D341Med (cell line): ENCODE results near the gene SMYD5.

ENCODE experiments used
- DNase-seq: peaks from one replicate; pipeline ENCODE4 v3.0.0; 2012; ENCODE audit warnings: low spot score

The SMYD5 gene

DNA sequence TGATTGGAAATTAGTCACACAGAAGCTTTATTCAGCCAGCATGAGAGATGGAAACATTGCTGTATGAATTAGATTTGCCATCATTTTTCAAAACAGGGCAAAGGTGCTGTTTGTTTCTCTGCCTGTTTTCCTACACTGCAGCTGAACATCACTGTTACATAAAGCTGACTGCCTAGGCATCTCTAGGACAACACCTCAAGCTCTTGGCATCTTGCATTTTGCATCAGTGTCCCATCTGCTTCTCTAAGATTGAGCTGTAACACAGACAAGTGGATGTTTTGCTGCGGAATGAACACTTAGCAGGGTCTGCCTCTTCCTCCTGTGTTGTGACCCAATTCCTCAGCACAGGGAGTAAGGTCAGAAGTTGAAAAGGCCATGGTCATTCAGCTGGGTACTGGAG, 24.9 kb downstream of the SMYD5 start:
- DNase-seq = no peak

DNA sequence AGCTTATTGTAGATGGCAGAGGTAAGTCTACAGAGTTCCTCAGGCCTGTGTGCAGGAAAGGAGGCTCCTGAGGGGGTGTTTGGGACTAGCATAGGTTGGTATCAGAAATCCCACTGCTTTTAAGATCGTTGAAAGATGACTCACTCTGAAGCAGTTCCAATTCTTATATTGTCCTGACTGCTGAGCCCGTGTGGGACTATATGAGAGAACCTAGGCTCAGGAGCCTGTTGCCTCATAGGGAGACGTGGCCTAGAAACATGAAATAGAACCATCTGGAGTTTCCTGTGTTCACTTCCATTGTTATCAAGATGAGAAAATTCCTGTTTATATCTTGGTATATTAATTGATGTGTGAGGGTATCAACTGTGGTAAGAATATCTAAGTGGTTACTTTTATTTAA, 25.7 kb downstream of the SMYD5 start:
- DNase-seq = no peak

DNA sequence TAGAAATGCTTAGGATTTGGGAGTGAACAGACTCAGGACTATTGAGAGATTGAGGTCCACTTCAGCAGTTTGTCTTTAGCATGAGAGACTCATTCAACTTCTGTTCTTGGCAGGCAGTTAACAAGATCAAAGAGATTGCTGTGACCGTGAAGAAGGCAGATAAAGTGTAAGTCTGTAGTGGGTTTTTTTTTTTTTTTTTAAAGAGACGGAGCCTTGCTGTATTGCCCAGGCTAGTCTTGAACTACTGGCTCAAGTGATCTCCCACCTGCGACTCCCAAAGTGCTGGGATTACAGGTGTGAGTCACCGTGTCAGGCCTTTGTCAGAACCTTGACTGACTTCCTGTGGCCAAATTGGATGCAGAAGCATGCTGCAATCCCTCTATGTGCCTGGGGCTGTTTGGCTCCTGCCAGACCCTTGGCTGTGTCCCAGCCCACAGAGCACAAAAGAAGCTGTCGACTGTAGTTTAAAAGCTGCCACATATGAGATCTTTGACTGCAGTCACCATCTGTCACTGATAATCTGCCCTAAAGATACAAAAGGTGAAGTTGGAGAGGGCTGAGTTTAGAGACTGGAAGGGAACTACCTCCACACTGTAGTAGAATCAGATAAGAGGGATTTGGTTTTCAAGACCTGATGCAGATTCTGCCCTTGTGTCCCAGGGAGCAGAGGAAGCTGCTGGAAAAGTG, 30.0 kb downstream of the SMYD5 start:
- DNase-seq = peak; percentile 65

DNA sequence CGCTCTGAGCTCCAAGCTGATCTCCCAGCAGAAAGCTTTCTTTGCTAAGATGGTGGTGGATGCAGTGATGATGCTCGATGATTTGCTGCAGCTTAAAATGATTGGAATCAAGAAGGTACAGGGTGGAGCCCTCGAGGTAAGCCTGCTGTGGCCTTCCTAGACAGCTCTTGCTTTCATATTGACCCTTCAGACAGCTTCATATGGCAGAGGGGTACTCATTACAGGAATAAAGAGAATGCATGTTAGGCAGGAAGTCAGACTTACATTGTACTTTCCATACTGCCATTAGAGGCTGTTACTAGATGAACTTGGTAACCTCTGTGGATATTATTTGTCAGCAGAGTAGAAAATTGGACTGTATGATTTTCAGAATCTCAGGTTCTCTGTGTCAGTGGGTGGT, 30.5 kb downstream of the SMYD5 start:
- DNase-seq = no peak

DNA sequence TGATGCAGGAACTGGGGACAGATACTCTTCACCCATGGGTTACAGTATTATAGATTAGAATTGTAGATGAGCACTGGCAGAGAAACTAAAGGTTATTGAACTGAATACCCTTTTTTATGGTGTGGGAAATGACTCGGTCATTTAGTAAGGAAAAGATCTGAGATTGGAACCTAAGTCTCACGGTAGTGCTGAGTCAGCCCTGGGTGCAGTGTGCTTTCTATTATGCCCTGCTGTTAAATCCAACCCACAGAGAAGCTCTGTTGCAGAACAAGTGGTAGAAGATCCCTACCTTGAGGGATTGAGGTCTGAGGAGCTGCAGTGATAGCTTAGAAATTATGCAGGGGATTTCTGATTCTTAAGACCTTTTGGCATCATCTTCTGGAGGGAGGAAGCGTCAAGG, 32.8 kb downstream of the SMYD5 start:
- no peak for DNase-seq

DNA sequence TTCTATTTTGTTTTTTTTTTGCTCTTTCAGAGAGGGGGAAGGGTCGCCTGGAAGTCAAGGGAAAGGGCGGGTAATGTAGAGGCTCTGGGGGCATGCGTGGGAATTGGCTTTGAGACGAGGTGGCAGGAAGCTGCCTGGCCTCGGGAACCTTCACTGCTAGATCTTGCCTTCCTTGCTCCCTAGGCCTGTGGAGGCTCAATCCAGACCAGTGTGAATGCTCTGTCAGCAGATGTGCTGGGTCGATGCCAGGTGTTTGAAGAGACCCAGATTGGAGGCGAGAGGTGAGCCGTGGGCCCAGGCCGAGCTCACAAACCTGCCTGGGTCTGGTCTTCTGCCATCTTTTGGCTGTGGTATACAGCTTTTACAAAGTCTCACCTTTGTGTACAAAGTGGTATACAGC, 35.6 kb downstream of the SMYD5 start:
- no peak for DNase-seq

DNA sequence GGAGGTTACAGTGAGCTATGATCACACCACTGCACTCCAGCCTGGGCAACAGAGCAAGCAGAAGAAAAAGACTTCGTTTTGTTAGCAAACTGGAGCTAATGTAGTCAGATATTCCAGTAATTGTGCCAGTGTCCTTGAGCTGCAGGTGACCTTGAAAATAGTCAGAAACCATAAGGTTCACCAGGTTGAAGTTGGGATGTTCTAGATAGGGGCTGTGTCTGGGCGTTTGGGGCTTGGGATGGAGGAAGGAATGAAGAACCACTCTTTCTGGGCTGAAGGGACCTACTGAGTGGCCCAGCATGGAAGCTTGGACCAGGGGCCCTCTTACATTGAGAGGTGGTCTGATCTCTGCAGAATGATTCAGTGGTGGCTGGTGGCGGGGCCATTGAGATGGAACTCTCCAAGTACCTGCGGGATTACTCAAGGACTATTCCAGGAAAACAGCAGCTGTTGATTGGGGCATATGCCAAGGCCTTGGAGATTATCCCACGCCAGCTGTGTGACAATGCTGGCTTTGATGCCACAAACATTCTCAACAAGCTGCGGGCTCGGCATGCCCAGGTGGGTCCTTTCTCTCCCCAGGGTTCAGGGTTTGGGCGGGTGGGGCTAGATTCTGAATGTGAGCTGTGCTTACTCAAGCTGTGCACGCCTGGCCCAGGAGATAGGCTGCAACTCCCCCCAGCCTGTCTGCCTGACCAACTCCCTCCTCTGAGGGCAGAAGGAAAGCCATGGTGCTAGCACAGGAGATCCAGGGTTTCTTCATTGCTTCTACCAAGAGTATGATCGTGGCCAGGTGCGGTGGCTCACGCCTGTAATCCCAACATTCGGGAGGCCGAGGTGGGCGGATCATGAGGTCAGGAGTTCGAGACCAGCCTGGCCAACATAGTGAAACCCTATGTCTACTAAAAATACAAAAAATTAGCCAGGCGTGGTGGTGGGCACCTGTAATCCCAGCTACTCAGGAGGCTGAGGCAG, 37.1 kb downstream of the SMYD5 start:
- DNase-seq = peak; percentile 82

DNA sequence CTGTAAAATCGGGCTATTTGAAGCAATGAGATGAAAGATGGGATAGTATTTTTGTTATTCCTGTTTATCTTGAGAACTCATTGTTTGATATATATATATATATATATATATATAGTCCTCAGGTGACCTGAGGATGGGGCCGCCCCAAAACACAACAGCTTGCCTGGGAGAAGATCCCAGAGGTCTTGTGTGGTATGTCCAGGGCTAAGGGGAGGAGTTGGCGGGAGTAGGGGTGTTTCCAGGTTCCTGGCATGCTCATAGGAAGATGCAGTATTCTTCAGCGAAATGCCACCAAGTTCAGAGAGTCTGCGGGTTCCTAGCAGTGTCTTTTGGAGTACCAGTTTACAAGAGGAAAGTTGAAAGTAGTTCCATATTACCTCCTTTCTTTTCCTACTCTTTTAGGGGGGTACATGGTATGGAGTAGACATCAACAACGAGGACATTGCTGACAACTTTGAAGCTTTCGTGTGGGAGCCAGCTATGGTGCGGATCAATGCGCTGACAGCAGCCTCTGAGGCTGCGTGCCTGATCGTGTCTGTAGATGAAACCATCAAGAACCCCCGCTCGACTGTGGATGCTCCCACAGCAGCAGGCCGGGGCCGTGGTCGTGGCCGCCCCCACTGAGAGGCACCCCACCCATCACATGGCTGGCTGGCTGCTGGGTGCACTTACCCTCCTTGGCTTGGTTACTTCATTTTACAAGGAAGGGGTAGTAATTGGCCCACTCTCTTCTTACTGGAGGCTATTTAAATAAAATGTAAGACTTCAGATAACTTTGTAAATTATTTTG, 38.4 kb downstream of the SMYD5 start:
- no peak for DNase-seq

DNA sequence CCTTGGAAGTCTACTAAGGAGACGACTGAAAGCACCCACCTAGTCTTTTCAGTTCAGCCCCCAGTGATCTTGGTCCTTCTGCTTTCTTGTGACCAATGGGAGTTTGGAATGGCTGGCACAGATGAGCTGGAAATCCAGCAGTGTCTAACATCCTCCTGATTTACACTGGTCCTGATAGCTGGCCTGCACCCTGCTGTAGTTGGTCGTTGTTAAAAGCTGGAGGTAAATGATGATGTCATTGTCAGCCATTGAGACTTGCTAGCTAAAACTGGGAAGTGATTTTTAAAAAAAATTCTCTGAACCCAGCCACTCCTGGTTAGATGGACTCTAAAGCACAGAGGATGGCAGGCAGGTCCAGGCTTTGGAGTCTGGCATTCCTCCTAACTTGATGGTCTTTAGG, 39.4 kb downstream of the SMYD5 start:
- no peak for DNase-seq

DNA sequence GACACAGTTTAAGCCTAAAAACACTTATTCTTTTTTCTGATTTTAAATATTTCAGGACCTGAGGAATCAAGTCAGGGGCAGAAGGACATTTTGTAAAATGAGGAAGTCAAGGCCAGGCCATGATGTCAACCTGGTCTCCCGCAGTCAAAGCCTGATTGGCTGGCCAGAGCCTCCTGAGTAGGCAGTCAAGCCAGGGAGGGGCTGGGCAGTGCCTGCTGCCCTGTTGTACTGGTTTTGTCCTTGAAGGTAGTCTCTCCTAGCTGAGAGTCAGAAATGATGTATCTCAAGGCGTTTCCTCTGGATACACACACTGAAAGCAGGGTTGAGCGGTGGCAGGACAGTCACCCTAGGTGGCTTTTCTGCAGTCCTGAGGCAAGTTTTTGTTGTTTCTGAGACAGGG, 39.9 kb downstream of the SMYD5 start:
- DNase-seq = no peak

DNA sequence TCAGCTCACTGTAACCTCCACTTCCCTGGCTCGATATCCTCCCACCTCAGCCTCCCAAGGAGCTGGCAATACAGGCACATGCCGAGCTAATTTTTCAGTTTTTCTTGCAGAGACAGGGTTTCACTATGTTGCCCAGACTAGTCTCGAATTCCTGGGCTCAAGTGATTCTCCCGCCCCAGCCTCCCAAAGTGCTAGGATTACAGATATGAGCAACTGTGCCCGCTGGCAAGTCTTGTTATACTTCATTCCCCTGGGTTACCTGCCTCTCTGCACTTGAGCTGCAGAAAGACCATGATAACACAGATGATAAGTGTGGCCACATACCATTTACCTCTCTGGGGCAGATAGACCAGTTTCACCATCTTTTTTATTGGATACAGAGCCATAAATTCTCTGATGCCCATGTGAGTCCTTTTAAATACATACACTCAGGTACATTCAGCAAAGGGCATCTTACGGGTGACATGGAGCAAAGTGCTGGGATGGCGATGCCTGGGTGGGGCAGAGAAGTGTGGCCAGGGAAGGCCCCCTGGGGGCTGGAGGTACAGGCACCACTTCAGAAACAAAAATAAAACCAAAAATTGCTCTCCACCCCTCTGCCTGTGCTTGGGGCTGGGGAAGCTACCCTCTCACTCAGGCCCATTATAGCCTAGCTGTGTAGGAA, 40.4 kb downstream of the SMYD5 start:
- no peak for DNase-seq

DNA sequence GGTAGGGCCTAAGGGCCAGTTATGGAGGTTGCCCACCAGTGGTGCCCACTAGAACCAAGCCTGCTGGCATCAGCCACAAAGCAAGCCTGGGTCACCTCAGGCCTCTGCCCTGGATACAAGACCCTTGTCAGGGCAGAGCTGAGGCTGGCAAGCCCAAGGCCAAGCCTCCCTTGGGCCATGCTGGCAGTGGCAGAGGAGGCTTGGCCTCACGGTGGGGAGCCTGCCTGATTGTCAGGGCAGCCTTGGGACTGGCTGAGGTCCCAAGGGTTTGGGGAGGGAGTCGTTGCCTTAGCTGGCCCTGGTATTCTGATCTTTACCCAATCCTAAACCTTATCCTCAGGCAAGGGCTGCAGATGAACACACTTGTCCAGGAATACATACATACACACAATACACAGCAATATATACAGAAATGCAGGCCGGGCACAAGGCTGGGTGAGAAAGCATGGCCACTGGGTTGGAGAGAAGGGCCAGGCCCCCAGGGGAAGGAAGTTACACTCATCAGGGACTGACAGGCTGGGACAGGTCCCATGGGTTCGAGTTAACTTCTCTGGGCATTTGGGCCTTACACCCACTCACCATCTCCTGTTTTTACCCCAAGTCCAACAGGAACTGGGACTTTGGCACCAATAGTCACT, 41.1 kb downstream of the SMYD5 start:
- no peak for DNase-seq

DNA sequence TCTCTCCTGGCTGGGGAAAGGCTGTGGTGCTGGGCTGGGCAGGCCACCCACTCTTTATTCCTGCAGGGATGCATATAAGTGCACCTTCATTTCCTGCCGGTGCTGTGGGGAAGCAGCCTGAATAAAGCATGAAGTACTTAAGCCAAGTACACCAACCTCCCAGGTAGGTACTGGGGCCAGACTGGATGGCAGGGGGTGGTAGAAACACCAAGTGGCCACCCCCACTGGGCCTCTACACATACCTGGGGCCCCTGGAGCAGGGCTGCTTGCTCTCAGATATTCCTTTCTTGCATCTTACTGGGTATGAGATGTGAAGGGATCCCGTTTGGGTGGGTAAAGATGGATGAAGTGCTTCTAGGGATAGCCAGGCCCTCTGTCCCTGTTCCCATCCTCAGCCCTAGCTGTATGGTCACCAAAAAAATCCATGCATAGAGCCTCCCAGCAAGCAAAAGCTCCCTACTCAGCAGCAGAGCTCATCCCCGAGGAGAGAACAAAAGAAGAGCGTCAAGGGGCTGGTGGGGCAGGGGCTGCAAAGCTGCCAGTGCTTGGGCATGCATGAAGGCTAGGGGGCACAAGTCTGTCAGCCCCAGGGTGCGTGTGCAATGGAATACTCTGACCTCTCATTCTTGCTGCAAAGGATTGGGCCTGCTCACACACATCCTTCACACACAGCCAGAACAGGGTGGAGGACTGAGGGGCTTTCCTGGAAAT, 42.0 kb downstream of the SMYD5 start:
- DNase-seq = no peak

DNA sequence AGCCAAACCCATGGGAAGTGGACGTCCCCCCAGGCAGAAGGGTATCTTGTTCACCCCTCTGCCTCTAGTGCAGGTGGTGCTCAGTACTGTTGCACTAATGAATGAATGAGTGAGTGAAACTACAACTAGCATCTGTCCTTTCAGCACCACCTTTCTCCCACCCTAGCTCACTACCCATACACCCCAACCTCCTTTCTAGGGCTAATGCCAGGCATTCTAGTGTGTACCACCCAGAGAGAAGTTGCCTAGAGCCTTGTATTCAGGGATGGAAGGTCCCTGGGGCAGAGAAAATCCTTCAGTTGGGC, 42.5 kb downstream of the SMYD5 start:
- DNase-seq = no peak

DNA sequence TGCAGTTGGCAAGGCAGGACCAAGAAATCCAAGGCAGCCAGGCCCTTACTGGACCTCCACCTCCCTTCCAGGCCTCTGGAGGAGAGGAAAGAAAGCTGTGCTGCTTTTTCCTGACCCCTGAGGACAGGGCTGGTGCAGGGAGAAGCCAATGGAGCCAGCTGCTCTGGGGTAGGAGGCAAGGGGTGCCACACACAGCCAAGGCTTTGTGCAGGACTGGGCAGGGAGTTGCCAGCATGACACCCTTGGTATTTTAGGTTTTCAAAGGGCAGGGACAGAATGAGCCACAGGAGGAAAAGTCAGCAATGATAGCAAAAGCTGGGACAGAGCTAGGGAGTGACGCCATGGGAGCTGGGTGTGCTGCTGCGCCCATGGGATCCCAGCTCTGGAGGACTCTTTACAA, 43.0 kb downstream of the SMYD5 start:
- DNase-seq = no peak

DNA sequence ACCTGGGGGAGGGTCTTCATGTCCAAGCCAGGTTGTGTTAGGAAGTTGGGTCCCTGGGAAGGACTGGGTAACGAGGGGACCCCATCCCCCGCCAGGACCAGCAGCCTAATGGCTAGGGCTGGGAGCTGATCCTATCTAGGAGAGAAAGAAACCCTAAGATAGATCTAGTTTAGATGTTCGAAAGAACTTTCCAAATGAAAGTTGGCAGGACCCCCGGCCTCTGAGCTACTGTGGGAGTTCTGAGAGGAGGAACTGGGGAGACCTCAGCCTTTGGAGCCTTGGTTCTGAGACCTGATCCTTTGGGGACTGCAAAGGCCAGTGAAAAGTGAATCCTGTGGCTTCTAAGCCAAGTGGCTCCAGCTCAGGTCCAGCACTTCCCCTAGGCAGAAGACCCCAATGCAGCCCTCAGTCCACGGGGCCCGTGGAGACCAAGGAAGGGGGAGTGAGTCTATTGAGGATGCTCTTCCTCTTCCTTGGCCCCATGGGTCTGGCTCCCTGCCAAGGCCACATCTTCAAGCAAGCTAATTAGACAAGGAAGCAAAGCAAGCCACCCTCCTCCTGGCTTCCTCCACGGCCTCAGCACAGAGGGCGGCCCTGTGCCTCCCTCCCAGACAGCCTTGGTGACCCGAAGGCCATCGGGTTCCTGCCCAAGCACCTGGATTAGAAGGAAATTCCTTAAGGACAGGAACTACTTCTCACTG, 43.5 kb downstream of the SMYD5 start:
- no peak for DNase-seq

DNA sequence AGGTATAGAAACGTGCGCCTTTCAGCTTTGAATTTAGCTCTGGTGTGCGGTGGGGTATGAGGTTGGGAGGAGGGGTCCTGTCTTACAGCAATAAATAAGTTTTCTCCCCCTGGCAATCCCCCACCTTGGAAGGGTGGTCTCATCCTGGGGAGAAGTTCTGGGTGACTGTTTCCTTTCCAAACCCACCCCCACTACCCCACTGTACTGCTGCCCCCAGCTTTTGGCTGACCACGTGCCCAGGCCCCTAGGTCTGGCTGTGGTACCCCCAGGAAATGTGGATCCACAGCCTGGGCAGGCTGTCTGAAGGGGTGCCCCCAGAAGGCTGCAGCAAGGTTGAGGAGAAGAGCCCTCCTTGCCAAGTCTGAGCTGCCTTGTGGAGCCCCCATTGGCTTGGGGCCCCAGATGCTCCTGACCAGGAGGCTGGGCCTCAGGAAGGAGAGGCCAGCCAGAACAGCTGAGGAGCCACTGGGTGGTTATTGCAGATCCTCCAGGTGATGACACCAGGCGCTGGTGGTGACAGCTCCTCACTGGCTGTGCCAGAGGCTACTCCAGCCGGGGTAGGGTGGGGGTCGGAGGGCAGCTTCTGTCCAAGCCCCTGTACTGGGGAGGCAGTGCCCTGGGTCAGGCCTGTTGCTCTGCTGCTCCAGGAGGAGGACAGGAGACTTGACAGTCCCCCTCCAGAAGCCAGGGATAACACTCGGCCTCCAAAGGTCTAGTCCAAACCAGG, 44.3 kb downstream of the SMYD5 start:
- no peak for DNase-seq

DNA sequence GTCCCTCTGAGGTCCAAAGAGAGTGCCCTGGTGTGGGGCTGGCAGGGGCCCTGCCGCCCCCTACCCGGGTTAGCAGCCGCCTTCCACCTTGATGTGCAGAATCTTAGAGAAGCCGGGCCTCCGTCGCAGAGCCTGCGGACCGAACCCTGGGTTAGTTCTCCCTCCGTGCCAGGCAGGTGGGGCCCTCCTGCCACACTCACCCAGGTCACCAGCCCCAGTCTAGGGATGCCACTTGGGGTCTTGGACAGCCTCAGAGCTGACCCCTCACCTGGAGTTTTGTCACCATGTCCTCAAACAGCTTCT, 44.8 kb downstream of the SMYD5 start:
- DNase-seq = no peak

DNA sequence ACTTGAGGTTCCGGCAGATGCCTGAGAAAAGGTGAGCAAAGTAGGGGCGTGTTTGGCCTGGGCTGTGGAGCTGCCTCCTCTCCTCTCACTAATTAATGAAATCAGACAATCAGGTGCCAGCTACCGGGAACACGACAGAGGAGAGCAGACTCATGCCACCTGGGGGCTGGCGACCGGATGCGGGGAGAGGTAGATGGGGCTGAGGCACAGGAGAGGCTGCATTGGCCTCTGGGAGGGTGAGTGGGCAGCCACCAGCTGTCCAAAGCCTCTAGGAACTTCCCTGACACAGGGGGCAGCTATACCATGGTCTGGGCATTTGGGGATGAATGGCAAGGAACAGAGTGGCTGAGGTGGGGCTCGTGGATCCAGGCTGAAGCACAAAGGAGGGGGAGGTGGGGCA, 45.2 kb downstream of the SMYD5 start:
- no peak for DNase-seq

DNA sequence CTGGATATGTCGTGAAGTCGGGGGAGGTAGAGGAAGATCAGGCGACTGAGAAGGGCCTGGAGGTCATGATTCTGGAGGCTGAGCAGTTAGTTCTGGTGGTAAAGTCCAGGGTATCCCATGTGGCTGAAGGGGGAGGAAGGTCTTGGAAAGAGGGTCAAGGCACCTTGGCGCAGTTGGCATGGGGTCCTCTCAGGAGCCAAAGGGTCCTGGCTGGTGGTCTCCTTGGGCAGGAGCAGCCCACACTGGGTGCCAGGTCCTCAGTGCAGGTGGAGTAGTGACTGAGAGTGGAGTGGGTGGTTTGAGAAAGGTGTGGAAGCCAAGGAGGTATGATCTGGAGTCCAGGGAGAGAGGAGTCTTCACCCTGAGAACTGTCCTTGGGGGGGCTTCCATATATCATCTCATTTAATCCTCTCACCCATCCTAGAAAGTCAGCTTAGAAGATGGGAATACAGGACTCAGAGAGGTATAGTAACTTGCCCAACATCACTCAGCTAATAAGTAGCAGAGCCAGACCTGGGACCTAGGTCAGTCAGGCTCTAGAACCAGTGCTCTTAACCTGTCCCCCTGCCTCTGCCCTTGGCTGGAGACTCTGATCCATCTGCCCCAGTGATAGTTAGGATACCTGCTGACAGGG, 45.8 kb downstream of the SMYD5 start:
- DNase-seq = no peak
